Fibroblast of skin of left biceps (primary cell): ENCODE measurements around the gene KIF25.
A peak's percentile ranks its signal among the peaks of the same experiment; 100 is the strongest.

Source experiments
- DNase-seq, 2 experiments: peaks; one replicate each; pipeline ENCODE4 v3.0.0-alpha.2; 2013; ENCODE audit warnings: low read depth in 2 of 2

Gene KIF25

DNA sequence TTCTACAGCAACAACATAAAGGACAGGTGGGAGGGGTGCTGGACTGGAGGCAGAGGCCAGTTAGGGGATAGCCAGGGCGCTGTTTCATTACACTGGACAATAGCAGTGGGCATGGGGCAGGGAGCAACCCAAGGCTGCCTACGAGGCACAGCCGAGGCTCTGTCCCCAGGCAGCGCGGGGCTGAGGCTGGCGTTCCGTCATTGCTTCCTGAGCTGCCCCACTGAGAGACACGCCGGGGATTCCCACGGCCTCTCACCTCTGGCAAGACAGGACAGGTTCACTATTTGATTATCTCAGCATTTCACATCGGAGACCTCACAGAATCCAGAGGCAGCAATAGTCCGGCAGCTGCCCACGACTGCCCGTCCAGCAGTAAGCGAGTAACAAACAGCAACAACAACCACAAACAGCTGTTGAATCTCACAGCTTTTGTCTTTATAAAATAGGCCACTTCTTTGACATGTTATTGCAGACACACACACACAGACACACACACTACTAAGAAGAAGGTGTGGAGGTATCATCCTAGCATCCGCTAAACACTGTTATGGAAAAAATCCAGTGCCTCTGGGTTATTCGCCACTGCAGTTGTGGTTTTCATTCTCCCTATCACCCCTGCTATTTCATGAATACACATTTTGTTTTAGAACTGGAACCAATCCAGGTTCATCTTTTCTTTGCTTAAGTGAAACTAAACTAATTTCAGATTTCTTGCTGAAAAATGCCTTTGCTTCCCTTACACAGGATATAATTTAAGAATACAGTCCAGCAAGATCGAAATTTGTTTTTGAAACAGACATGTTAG lies 19.5 kb downstream of the KIF25 start:
- no peak for DNase-seq

DNA sequence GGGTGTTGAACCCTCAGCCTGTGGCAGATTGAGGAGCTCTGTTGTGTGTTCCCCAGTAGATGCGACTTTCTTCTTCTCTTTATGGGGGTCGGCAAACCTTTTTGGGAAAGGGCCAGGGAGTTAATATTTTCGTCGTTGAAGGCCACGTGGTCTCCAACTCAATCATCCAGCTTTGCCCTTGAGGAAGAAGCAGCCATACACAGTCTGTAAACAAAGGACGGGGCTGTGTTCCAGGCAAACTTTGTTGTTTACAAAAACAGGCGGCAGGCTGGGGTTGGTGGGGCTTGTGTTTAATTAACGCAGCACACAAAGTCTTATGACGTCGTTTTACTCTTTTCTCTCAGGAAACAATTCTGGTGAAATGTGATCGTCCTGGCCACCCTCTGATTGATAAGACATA lies 20.2 kb downstream of the KIF25 start:
- DNase-seq: no peak

DNA sequence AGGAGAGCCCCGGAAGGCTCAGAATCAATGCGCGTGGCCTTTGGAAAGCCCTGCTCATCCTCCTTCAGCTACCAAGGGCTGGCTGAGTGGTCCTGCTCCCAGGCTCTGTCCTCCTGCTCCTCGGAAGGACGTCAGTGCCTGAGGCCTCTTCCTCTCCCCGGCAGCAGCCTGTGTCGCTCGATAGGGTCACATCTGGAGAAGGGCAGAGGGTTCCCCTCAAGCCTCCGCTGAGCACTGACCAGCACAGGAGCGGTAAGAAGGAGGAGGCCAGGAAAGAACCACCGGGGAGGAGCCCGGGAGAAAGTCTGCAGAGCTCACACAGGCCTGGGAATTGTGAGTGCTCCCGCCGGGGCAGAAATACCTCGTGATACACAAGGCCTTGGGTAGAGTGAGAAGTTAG lies 21.2 kb downstream of the KIF25 start:
- no peak for DNase-seq

DNA sequence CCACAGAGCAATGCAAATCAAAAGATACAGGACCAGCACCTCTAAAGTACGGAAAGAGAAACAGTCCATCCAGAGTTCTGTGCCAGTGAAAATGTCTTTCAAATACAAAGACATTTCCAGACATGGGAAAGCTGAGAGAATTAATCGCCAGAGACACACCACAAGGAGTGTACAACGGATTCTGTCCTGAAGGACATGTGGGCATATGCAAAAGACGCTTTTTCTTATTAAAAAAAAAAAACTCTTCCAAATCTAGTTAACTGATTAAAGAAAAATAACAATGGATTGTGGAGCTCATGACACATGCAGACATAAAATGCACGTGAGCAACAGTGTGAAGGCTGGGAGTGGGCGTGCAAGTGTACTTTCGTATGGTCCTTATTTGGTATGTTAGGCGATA lies 22.8 kb downstream of the KIF25 start:
- DNase-seq: no peak

DNA sequence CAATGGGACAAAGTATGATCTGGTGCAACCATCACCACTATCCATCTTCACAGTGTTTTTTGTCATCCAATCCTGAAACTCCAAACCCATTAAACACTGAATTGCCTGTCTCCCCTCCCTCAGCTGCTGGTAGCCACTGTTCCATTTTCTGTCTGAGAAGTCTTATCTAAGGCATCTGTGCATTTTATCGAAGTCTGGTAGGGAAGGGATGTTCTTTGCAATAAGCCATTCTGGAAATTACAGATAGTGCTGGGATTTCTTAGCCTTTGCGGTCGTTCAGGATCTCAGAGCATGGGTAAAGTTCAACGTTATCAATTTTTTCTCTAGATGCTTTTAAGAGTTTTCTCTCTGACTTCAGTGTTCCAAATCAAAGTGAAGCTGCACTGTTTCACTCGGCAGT lies 24.1 kb downstream of the KIF25 start:
- no peak for DNase-seq

DNA sequence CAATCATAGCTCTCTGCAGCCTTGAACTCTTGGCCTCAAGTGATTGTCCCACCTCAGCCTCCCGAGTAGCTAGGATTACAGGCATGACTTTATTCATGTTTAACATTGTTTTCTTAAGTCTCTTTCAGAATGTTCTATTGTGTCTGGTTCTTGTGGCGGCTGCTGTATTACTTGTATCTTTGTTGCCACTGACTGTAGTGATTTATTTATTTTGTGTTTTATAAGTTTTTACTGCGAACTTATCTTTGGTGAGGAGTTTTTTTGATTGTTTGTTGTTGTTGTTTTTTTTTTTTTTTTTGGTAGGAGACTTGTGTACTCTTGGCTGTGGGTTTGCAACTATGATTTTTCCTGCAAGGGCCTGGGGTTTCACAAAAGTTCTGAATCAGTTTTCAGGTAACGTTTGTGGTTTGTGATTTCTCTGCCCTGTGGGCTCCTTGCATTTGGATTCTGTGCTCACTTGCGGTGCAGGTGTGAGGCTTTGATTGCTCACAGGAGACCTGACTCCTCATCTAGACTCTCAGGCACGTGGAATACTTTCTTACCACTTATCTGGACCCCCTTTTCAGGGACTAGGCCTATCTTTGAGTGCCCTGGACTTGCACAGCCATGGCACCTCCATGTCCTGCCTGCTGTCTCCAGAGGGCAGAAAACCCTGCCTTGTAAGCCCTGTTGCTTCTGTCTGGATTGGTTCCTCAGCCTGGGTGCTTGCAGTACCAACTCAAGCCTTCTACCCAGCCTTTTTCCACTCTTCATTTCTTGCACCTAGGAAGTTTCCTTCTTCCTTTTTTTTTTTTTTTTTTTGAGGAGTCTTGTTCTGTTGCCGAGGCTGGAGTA lies 25.2 kb downstream of the KIF25 start:
- no peak for DNase-seq

DNA sequence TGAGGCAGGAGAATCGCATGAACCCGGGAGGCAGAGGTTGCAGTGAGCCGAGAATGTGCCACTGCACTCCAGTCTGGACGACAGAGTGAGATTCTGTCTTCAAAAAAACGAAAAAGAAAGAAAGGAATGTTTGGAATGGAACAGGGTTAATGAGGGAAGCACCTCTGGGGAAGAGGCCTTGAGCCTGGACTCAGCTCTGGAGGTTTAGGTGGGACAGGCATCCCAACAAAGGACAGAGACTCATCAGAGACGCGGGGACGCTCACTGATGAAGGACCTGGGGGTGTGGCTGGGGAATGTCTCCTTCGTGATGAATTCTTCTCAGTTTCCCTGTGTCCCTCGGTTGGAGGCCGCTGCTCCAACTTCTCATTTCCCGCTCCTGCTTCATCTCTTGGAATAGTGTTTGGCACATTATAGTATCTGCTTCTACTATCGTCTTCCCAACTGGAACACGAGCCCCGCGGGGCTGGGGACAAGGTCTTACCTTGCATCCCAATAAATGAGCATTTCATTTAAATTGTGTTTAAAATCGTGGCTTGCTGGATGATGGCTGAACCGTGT lies 27.6 kb downstream of the KIF25 start:
- DNase-seq: no peak

DNA sequence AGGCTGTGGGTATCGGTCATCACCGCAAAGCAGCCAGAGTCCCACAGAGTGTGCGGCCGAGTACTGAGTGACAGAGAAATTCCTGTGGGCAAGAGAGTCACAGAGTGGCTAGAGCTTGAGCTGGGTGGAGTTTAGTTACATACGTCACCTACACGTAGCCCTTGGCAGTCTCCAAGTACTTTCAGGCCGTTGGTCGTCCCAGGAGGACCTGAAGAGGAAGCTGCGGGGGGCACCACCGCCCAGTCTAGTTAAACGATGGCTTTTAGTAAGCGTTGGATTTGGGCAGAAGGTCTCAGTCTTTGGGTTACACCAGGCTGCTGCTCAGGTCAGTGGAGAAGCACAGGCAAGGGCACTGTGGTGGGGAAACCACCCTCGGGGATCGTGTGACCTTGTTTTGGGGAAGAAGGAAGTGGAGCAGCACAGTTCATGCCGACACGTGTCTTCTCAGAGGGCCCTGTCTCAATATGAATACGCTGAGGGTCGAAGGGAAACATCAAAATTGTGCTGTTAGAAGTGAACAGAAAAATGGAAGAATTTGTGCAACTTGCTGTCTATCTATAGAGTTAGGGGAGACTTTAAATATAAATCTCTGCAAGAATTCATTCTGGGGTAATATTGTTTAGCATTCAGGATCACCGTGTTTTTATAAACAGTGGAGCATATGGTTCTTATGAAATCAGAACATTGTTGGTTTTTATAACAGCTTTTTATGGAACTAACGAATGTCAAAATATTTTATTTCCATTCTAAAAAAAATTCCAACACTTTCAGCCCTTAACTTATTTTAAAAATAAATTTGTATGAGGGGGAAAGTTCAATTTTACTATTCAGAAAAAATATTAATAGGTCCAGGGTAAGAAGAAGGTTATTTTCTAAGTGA lies 28.6 kb downstream of the KIF25 start:
- no peak for DNase-seq

DNA sequence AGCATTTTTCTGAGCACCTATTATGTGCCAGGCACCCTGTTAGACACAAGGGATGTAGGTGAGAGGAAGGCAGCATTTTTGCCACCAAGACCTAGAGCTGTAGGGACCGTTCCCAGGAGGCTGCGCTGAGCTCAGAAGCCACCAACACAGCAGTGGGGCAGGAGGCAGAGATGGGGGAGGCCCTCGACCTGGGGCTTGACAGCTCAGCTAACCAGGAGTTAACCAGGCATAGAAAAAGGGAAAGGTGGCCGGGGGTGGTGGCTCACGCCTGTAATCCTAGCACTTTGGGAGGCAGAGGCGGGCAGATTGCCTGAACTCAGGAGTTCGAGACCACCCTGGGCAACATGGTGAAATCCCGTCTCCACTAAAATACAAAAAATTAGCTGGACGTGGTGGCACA lies 29.5 kb downstream of the KIF25 start:
- no peak for DNase-seq

DNA sequence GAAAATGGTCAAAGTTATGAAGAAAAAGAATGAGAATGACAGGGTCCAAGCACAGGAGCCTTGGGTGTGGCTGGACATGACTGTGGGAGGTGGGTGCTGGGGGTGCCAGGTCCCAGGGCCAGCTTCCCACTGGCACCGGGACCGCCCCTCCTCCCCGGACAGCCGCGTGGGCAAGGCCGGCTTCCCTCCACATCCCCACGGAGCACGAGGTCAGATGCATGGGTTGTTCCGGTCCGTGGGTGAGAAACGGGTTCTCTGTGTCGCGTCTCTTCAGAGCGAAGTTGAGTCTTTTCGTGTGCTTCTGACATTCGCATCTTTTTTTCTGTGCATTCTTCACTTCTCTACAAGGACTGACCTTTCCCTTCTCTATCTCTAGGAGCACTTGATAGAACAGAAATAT lies 30.1 kb downstream of the KIF25 start:
- DNase-seq: no peak

DNA sequence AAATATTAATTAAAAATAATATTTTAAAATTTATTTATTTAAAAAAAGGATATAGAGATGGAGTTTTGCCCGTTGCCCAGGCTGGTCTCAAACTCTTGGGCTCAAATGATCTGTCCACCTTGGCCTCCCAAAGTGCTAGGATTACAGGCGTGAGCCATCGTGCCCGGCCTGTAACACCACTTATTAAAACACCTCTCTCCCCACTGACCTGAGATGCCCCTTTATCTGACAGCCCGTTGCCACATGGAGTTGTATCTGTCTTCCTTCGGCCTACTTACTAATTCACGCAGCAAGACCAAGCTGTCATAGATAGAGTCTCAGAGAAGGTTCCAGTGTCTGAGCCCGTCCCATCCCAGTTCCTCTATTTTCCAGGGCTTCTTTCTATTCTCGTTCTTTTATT lies 30.7 kb downstream of the KIF25 start:
- no peak for DNase-seq

DNA sequence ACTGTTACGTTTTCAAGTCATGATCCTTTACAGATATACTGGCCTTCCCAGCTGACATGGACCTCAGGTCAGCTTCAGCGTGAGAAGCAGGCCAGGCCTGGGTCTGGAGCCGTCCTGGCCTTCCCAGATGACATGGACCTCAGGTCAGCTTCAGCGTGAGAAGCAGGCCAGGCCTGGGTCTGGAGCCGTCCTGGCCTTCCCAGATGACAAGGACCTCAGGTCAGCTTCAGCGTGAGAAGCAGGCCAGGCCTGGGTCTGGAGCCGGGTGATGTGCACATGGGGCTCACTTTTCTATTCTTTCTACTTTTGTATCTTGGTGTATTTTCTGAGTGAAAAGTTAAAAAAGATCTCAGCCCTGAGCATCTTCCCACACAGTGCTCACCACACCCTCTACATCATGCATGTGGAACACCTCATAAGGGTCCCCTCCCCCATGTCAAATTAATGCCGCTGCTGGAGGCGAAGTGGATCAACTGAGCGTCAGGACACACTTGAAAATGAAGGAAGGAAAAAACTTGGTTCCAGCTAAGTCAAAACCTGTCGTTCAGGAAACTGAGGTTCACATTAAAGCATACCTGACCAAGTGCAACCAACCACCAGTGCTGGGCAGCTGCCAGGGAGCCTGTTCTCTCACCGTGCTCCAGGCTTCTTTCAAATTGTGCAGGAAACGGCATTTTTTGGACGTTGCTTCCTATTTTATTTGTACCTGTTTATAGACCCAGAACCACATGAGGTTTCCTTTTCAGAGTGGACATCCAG lies 32.2 kb downstream of the KIF25 start:
- no peak for DNase-seq

DNA sequence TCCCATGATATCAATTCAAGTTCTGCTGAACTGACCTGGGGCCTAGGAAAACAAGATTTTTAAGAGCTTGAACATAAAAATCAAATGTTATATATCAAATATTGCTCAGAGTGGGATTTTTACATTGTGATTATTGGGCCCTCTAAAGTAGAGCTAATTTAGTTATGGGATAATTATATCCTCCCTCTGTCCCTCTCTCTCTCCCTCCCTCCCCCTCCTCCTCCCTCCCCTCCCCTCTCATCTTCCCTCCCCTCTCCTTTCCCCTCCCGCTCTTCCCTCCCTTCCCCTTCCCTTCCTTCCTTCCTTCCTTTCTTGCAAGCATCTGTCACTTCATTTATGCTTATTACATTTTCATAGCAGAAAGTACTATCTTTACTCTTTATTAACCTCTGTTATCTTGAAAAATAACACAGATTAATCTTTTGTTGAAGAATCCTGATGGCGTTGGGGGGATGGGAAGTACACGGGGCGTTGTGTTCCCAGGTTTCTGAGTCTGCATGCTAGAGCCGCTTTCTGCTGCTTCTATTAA lies 32.8 kb downstream of the KIF25 start:
- no peak for DNase-seq

DNA sequence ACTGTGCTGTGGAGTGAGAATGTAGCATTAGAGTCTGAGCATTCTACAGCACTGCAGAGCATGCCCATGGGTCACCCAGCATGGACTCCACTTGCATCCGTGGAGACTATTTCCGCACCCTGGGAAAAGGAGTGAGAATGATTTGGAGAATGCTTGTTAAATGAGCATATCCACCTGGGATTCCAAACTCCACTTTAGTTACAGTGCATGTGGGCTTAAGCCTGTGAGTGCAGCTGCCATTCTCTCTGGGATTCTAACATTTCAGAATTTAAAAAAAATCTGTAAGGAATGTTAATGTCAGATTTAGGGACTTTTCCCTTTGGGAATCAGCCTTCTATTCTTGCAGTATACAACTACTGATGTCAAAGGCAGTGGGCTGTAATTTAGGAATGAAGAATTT lies 33.4 kb downstream of the KIF25 start:
- no peak for DNase-seq

DNA sequence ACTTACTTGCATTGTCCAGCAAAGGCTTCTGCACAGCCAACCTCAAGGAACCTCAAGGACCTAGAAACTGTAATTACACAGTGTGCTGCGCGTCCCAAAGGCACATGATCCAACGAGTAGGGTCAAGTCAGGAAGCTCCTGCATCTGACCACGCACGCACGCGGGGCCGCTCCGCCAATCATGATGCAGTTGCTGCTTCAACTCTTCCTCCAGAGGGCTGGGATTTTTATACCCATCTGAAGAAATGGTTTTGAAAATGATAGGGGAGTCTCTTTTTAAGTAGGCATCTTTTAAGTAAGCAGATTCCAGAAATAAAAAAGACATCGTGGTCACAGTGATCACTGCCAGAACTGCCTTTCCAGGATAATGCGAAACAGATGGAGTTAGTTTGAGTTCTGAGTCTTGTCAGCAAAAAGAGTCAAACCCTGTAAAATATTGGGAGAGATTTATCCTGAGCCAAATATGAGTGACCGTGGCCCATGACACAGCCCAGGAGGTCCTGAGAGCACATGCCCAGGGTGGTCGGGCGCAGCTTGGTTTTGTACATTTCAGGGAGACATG lies 34.0 kb downstream of the KIF25 start:
- peak; percentile 69 to 75 for DNase-seq

DNA sequence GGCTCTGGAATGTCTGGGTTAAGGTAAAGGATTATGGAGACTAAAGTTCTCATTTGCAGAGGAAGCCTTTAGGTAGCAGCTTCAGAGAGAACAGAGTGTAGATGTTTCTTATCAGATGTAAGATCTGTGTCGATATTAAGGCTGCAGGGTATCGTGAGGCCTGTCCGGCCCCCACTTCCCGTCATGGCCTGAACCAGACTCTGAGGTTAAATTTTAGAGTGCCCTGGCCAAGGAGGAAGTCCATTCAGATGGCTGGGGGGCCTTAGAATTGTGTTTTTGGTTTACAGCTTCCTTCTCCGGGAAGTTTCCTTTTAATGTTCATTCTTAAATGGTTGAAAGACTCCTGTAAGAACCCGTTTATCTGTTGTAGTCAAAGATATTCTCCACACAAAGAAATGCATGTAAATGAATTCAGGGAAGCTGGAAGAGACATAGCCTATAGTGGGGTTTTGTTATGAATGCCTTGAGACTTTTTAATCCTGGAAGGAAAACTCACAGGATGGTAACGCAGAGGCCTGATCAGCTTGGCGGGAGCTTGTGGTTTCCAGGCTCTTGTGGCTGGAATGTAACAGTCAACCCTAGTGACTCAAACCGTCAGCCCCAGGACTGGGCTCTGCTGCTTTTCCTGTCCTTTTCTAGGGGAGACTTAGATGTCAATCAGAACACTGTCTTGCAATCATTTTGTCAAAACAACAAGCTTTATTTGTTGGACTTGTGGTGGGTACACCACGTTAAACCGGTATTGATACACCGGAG lies 34.7 kb downstream of the KIF25 start:
- DNase-seq: peak; percentile 62 to 73

DNA sequence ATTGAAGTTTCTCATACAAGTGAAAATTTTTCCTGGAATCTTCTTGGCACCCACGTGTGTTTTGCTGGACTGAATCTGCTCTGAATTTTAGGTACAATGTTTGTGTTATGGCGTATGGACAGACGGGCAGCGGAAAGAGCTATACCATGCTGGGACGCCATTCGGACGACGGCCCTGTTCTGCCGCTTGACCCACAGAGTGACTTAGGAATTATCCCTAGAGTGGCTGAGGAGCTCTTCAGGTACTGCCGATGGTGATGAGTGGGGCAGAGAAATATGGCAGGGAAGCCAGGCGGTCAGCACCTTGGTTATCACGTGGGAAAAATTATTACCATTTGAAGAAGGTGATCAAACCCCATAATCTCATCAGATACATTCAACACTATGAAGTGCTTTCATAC lies 36.3 kb downstream of the KIF25 start:
- no peak for DNase-seq

DNA sequence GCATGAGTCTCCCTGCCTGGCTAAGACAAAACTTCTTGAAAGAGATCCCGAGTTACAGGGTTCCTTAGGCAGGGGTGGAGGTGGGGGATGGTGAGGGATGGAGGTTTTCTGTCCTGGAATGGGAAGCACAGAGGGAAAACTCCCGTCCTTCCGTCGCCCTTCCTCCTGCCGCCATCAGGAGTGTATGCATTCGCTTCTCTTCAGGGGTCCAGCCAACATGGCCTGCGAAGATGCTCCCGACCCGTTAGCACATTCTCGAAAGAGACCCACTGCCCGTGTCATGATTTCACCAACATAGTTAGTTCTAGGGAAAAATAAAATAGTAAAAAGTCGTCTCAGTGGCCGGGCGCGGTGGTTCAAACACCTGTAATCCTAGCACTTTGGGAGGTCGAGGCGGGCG lies 37.1 kb downstream of the KIF25 start:
- no peak for DNase-seq

DNA sequence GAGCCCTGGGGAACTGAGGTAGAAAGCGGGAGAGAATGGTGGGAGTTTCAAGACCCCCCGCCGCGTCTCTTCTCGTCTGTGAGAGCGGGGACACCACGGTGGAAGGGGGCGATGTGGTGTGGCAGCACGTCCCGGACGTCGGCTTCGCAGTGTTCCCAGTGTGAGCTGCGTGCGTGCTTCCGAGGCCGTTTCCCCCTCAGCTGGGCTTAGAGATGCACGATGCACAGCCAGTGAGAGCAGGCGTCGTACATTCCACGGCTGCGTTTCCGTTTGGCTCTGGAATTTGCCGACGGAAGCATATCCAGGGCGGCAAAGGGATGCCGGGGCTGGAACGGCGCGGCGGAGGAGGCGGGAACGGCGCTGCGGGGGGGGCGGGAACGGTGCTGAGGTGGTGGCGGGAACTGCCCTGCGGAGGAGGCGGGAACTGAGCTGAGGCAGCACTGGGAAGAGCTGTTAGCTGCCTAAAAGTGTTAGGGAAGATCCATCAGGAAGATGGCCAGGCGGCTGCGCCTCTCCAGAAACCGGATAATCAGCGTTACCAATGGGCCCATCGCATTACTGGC lies 37.7 kb downstream of the KIF25 start:
- peak; percentile 61 to 64 for DNase-seq
